ENCODE data around the gene FTO.

- TF ChIP-seq GATA3 (IDR thresholded peaks at IDR 0.05; ENCODE audit: low read depth, low read length) (no peak), GATA2 (IDR thresholded peaks at IDR 0.05; ENCODE audit: low read depth, low read length) (no peak)
Observed at GRCh38 chr16:54022362-54022761, 318.4 kb downstream of the FTO start.
